ENCODE measurements around the gene LRRC8D. TPM values are rescaled to one million over a fixed set of nuclear protein-coding genes. Genes with fewer than 3 reads are reported as not detected.
A peak's percentile ranks its signal among the peaks of the same experiment; 100 is the strongest.

The LRRC8D gene
- total RNA-seq, 1 experiment from 2014 or later = 37.2 TPM

DNA sequence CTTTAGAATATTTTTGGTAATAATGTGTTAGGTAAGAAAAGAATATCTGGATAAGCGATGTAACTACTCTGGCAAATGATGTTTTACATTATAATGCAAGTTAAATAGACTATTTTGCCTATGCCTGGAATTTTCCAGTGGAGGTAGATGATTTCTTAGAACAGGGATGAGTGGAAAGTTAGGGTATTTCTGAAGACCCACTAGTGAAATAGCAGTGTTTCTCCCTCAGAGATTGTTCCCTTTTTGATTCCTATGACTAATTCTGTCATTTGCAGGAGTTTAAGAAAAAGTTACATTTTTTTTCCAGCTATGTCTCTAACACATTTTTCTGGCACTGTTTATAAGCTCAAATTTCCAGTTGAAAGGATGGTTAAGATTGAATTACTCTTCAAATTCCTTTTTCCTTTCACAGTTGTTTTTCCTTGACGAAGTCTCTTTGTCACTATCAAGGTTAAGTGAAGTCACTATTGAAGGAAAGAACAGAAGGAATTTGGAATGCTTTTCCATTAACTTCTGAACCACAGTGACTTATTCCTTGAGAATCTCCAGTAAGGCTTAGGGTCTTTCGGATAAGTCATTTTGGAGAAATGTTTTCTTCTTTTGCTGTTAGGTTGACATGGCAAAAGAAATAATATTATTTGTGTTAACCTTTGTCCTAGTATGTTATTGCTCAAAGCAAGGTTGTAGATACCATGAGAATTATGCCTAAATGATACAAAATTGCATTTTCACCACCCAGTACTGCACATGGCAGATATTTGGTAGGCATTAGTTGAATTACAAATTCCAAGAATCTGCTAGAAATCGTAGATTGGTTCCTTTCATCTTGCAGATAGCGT, 131.2 kb downstream of the LRRC8D start:
- H3K4me3 Mint-ChIP-seq = no peak overlapping the region
- H3K18ac ChIP-seq (ENCODE audit: insufficient read length, low read depth, low read length) = no peak overlapping the region
- peak overlapping the region in 1 of 3 experiments; percentile 14; a peak in 2 of 7 replicates for H3K27ac Mint-ChIP-seq
- WGBS (ENCODE audit: extremely low coverage, insufficient read length, low lambda C conversion rate) = no CpG with 5 or more reads among the region's 5 CpGs
- no peak overlapping the region for H2BK120ac ChIP-seq (ENCODE audit: low read depth, low read length, poor library complexity, severe bottlenecking)
- no peak overlapping the region for H3K23ac ChIP-seq (ENCODE audit: insufficient read length, low read depth, low read length)
- no peak overlapping the region for H4K91ac ChIP-seq (ENCODE audit: insufficient read length, low read depth, low read length)
- no peak overlapping the region for H4K8ac ChIP-seq (replicated peaks; ENCODE audit: insufficient read length, low read depth, low read length)
- H3K27me3 Mint-ChIP-seq (ENCODE audit: low read depth) = peaks cover 2% of the 10 kb centered on the region; the same call in 1 of the 2 replicates
- H4K20me1 ChIP-seq (ENCODE audit: control insufficient read depth, insufficient read depth, insufficient read length) = no peaks in the 10 kb centered on the region
- H3K23me2 ChIP-seq (ENCODE audit: insufficient read length, low read depth, low read length, poor library complexity, severe bottlenecking) = no peaks in the 10 kb centered on the region
- no peak overlapping the region for H4K5ac ChIP-seq (ENCODE audit: insufficient read length, low read depth, low read length)
- no peaks in the 10 kb centered on the region for H3K79me2 ChIP-seq (ENCODE audit: insufficient read depth, low read length)
- H3K36me3 Mint-ChIP-seq (ENCODE audit: insufficient read depth in 1 of 3, low read depth in 3 of 3) = no peaks in the 10 kb centered on the region; a peak in 1 of 7 replicates
- no peak overlapping the region for H3K27ac ChIP-seq (ENCODE audit: insufficient read length, low read depth, low read length)
- no peak overlapping the region for H3K56ac ChIP-seq (ENCODE audit: insufficient read length, low read depth, low read length)
- H2BK5ac ChIP-seq (ENCODE audit: insufficient read length, low read length) = no peak overlapping the region
- no peak for DNase-seq
- no peak overlapping the region for H2BK12ac ChIP-seq (ENCODE audit: insufficient read length, low read depth, low read length)
- no peak overlapping the region for H3K4ac ChIP-seq (ENCODE audit: low read depth, low read length)
- no peak overlapping the region for H2BK20ac ChIP-seq (ENCODE audit: low read depth, low read length, poor library complexity, severe bottlenecking)
- H2BK15ac ChIP-seq (ENCODE audit: low read depth, low read length) = no peak overlapping the region
- H3K4me1 Mint-ChIP-seq = peaks cover 45 to 46% of the 10 kb centered on the region in 2 experiments
- H3K79me1 ChIP-seq (ENCODE audit: insufficient read depth, low read depth, low read length, poor library complexity, severe bottlenecking) = no peaks in the 10 kb centered on the region
- H2AK5ac ChIP-seq (ENCODE audit: insufficient read length, low read length) = no peak overlapping the region
- H3K4me1 ChIP-seq (ENCODE audit: insufficient read depth, low read length) = peaks cover 10% of the 10 kb centered on the region
- no peak overlapping the region for H3T11ph ChIP-seq (ENCODE audit: low read length)
- H3K9me3 Mint-ChIP-seq = no peaks in the 10 kb centered on the region; a peak in 1 of 5 replicates
- H3K9me3 ChIP-seq (ENCODE audit: control insufficient read depth, low read depth, low read length) = no peaks in the 10 kb centered on the region
- TF ChIP-seq CTCF (conservative IDR thresholded peaks at IDR 0.05) = no peak
- H3K27me3 ChIP-seq (ENCODE audit: insufficient read depth, low read length) = no peaks in the 10 kb centered on the region
- H3K14ac ChIP-seq (ENCODE audit: insufficient read depth, low read length) = no peak overlapping the region
- H2AFZ ChIP-seq (ENCODE audit: low read length) = no peak overlapping the region
- no peak overlapping the region for H3K4me2 ChIP-seq (ENCODE audit: insufficient read depth, insufficient read length, low read length)
- H3K9ac ChIP-seq (ENCODE audit: extremely low read depth, insufficient read length, low read length) = no peak overlapping the region

All from H9 (cell line).